K562 (cell line): Measurements from ENCODE around the gene DAG1. TPM values are rescaled to one million over a fixed set of nuclear protein-coding genes. Genes with fewer than 3 reads are reported as not detected.

Experiments used
- ARID1B ChIP-seq: fragments of 450-650 bp; IDR thresholded peaks from 2 replicates; pipeline ENCODE4 v1.6.1; 2016; ENCODE audit warnings: antibody characterized with exemption, mild to moderate bottlenecking, inconsistent platforms
- ATF1 ChIP-seq, 2 experiments: fragments of 450-650 bp in 1 of 2; IDR thresholded peaks; 2 replicates each; pipeline ENCODE4 v1.6.1; 2016; ENCODE audit warnings: missing compliant biosample characterization in 1 of 2, missing genetic modification characterization in 1 of 2
- BACH1 ChIP-seq: fragments of 200-800 bp; sonication (Bioruptor generic); IDR thresholded peaks from 2 replicates; pipeline ENCODE4 v1.6.1; 2016; ENCODE audit warnings: missing genetic modification characterization, missing compliant biosample characterization
- CC2D1A ChIP-seq: fragments of 450-650 bp; IDR thresholded peaks from 2 replicates; pipeline ENCODE4 v1.6.1; 2017; ENCODE audit warnings: mild to moderate bottlenecking
- CHCHD3 ChIP-seq: fragments of 250-450 bp; sonication (Bioruptor Pico); IDR thresholded peaks from 2 replicates; pipeline ENCODE4 v2.1.2; 2022; ENCODE audit warnings: mild to moderate bottlenecking
- FOXK2 ChIP-seq, 2 experiments: fragments of 450-650 bp; IDR thresholded peaks in 1 of 2; conservative IDR thresholded peaks in 1 of 2; 2 replicates each; pipeline ENCODE4 v1.6.1; 2016; ENCODE audit warnings: low read depth in 2 of 2, mild to moderate bottlenecking in 1 of 2
- MAZ ChIP-seq, 2 experiments: fragments of 450-650 bp in 1 of 2; sonication (generic) in 1 of 2; formaldehyde crosslinking; IDR thresholded peaks in 1 of 2; conservative IDR thresholded peaks in 1 of 2; 2 replicates each; pipeline versions ENCODE4 v1.4.0 to v1.5.0; 2020; ENCODE audit warnings: mild to moderate bottlenecking in 1 of 2, missing genetic modification reagents in 1 of 2
- MECOM ChIP-seq: fragments of 250-450 bp; sonication (Bioruptor Pico); IDR thresholded peaks from 2 replicates; pipeline ENCODE4 v1.8.0; 2022; ENCODE audit warnings: inconsistent platforms
- MTF1 ChIP-seq: fragments of 250-450 bp; sonication (Bioruptor Pico); IDR thresholded peaks from 2 replicates; pipeline ENCODE4 v1.9.0; 2021; ENCODE audit warnings: moderate library complexity, mild to moderate bottlenecking, inconsistent platforms, borderline replicate concordance
- NR2C2 ChIP-seq, 2 experiments: fragments of 200-800 bp in 1 of 2; sonication (Bioruptor generic) in 1 of 2; sonication (generic) in 1 of 2; formaldehyde crosslinking in 1 of 2; IDR thresholded peaks; 2 replicates each; pipeline versions ENCODE4 v1.6.1 to v1.8.0; 2016 to 2022; ENCODE audit warnings: mild to moderate bottlenecking in 1 of 2, missing compliant biosample characterization in 1 of 2, missing genetic modification characterization in 1 of 2, missing genetic modification reagents in 1 of 2
- PTBP1 ChIP-seq: fragments of 200-400 bp; formaldehyde crosslinking; IDR thresholded peaks from 2 replicates; pipeline ENCODE4 v1.6.1; 2017; ENCODE audit warnings: low read depth, low read length
- RAD51 ChIP-seq: fragments of 450-650 bp; IDR thresholded peaks from 2 replicates; pipeline ENCODE4 v1.7.1; 2016; ENCODE audit warnings: low read depth, mild to moderate bottlenecking, borderline replicate concordance
- SAP30 ChIP-seq: fragments of 200-600 bp; sonication (generic); IDR thresholded peaks from 2 replicates; pipeline ENCODE4 v1.6.1; 2012; ENCODE audit warnings: borderline replicate concordance, low read depth, mild to moderate bottlenecking, moderate library complexity, low read length, control low read depth, inconsistent platforms; ENCODE audit not compliant: insufficient read depth, poor library complexity, severe bottlenecking
- SIRT6 ChIP-seq: IDR thresholded peaks from one replicate; pipeline ENCODE4 v1.6.1; 2012; ENCODE audit warnings: low read depth, mild to moderate bottlenecking, control low read depth, inconsistent platforms, low read length, moderate library complexity
- SMAD3 ChIP-seq: fragments of 450-650 bp; formaldehyde crosslinking; conservative IDR thresholded peaks from 2 replicates; pipeline ENCODE4 v1.4.0; 2020; ENCODE audit warnings: mild to moderate bottlenecking
- ZFPM2 ChIP-seq: fragments of 250-450 bp; sonication (Bioruptor Pico); IDR thresholded peaks from 2 replicates; pipeline ENCODE4 v1.5.1; 2022; ENCODE audit warnings: mild to moderate bottlenecking
- ZNF436 ChIP-seq: fragments of 250-450, 450-650 bp; sonication (Bioruptor Pico); formaldehyde crosslinking; IDR thresholded peaks from 2 replicates; pipeline ENCODE4 v1.7.0; 2020; ENCODE audit warnings: mild to moderate bottlenecking
- polyA plus RNA-seq, 8 experiments: library from polyadenylated mRNA; depleted of rRNA in 4 of 8; stranded (reverse) in 5 of 8; unstranded in 3 of 8; fragments of >200 nt; fragmentation: Nextera tagmentation in 2 of 8; fragmentation: Illumina TruSeq in 1 of 8; extraction: Ambion mirVana in 2 of 8; extraction: Trizol in 1 of 8; gene quantifications; 2 replicates each; pipeline versions ENCODE4 v1.2.1 to v1.2.3, GENCODE V29; 2011 to 2014; ENCODE audit warnings: inconsistent platforms in 1 of 8, missing spikeins in 1 of 8
- total RNA-seq, 7 experiments: library from RNA; depleted of rRNA in 6 of 7; stranded (reverse); fragments of >200 nt in 6 of 7; fragmentation: Illumina TruSeq in 2 of 7; extraction: Trizol in 2 of 7; gene quantifications; 2 replicates each; pipeline versions ENCODE4 v1.2.1 to v1.2.3, GENCODE V29; 2011 to 2021; ENCODE audit warnings: low replicate concordance in 1 of 7
- TF ChIP-seq, protein P1 (sequence below): fragments of 200-800 bp; sonication (Bioruptor generic); IDR thresholded peaks from 2 replicates; pipeline ENCODE4 v1.6.1; 2017; ENCODE audit warnings: missing genetic modification characterization, missing compliant biosample characterization
- TF ChIP-seq, protein P2 (sequence below): sonication (generic); formaldehyde crosslinking; IDR thresholded peaks from 2 replicates; pipeline ENCODE4 v1.8.0; 2022; ENCODE audit warnings: mild to moderate bottlenecking, missing genetic modification reagents
- TF ChIP-seq, protein P3 (sequence below): sonication (generic); formaldehyde crosslinking; IDR thresholded peaks from 2 replicates; pipeline ENCODE4 v1.8.0; 2022; ENCODE audit warnings: mild to moderate bottlenecking, missing genetic modification reagents, borderline replicate concordance
- TF ChIP-seq, protein P4 (sequence below), 2 experiments: fragments of 450-650 bp; IDR thresholded peaks; 2 replicates each; pipeline ENCODE4 v1.6.1; 2016

The DAG1 gene
- total and polyA plus RNA-seq, 9 of the 15 experiments (the other 6 are each of a cell fraction or from before 2014, with no cell fraction given), result 0.29 to 19.6 (median 8.2) TPM

DNA sequence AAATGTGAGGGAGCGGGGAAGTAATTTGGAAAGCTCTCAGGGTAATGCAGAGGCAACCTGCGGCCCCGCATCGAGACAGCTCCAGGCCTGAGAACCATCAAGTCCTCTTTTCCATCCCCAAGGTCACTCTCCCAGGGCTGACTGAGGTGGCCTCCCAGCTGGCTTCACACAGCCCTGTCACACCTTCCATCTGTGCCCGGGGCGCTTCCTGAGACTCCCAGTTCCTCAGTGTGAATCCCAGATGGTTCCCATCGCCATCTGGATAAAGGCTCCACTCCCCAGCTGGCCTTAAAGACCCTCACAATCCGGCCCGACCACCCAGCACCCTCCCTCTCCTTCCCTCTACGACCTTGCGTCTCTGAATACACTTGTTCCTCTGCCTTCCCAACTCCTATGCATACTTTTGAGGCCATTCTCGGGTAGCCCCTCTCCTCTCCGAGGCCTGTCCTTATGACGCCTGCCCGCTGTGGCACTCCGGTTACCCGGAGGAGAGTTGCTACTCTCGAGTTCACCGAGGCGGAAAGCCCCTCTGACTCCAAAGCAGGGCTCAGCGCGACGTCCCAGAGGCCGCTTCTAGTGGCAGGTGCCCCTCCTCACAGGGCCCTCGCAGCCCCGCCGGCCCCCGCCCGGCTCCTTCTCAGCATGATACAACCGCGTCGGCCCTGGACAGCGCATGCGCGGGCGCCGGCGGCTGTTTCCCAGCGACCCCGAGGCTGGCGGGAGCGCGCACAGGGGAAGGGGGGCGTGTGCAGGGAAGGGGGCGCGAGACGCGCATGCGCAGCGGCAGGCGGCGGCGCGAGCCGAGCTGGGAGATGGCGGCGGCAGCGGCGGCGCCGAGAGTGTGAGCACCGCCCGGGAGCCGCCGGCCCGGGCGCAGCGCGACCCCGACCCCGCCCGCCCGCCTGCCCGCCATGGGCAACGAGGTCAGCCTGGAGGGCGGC is 83.9 kb downstream of the DAG1 start, which contains the start of gene BSN (continued):
- TF ChIP-seq MTF1 (CRISPR knock-in tag) (no peak), ARID1B (no peak), SMAD3 (no peak), CHCHD3 (CRISPR knock-in tag) (no peak), BACH1 (tag) (no peak), MECOM (CRISPR knock-in tag) (no peak), ATF1 (CRISPR knock-in tag; IDR thresholded peaks at IDR 0.05) (no peak), ATF1 (tag; IDR thresholded peaks at IDR 0.05) (peak; percentile 61; the same call in 1 of the 2 replicates), SIRT6 (no peak), ZNF436 (CRISPR knock-in tag) (no peak), FOXK2 (conservative IDR thresholded peaks at IDR 0.05 in 1 of 2, IDR thresholded peaks at IDR 0.05 in 1 of 2; ENCODE audit: low read depth in 2 of 2) (peak in 1 of 2 experiments; percentile 23; a peak in 1 of 4 replicates), NR2C2 (CRISPR knock-in tag; IDR thresholded peaks at IDR 0.05) (no peak), NR2C2 (tag; IDR thresholded peaks at IDR 0.05) (no peak; the same call in 1 of the 2 replicates), CC2D1A (no peak), SAP30 (no peak), PTBP1 (no peak), RAD51 (no peak), ZFPM2 (CRISPR knock-in tag) (no peak), MAZ (CRISPR knock-in tag; conservative IDR thresholded peaks at IDR 0.05 in 1 of 2, IDR thresholded peaks at IDR 0.05 in 1 of 2) (peak; percentile 52 to 64)
- TF ChIP-seq, protein P1, sequence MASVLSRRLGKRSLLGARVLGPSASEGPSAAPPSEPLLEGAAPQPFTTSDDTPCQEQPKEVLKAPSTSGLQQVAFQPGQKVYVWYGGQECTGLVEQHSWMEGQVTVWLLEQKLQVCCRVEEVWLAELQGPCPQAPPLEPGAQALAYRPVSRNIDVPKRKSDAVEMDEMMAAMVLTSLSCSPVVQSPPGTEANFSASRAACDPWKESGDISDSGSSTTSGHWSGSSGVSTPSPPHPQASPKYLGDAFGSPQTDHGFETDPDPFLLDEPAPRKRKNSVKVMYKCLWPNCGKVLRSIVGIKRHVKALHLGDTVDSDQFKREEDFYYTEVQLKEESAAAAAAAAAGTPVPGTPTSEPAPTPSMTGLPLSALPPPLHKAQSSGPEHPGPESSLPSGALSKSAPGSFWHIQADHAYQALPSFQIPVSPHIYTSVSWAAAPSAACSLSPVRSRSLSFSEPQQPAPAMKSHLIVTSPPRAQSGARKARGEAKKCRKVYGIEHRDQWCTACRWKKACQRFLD (CRISPR knock-in tag), result 0 out of 2 replicates have a peak, but pooled peaks have one; percentile 69
- TF ChIP-seq, protein P2, sequence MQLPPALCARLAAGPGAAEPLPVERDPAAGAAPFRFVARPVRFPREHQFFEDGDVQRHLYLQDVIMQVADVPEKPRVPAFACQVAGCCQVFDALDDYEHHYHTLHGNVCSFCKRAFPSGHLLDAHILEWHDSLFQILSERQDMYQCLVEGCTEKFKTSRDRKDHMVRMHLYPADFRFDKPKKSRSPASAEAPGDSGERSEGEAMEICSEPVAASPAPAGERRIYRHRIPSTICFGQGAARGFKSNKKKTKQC (CRISPR knock-in tag), result no peak
- TF ChIP-seq, protein P3, sequence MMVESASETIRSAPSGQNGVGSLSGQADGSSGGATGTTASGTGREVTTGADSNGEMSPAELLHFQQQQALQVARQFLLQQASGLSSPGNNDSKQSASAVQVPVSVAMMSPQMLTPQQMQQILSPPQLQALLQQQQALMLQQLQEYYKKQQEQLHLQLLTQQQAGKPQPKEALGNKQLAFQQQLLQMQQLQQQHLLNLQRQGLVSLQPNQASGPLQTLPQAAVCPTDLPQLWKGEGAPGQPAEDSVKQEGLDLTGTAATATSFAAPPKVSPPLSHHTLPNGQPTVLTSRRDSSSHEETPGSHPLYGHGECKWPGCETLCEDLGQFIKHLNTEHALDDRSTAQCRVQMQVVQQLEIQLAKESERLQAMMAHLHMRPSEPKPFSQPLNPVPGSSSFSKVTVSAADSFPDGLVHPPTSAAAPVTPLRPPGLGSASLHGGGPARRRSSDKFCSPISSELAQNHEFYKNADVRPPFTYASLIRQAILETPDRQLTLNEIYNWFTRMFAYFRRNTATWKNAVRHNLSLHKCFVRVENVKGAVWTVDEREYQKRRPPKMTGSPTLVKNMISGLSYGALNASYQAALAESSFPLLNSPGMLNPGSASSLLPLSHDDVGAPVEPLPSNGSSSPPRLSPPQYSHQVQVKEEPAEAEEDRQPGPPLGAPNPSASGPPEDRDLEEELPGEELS (CRISPR knock-in tag), result no peak
- TF ChIP-seq, protein P4, sequence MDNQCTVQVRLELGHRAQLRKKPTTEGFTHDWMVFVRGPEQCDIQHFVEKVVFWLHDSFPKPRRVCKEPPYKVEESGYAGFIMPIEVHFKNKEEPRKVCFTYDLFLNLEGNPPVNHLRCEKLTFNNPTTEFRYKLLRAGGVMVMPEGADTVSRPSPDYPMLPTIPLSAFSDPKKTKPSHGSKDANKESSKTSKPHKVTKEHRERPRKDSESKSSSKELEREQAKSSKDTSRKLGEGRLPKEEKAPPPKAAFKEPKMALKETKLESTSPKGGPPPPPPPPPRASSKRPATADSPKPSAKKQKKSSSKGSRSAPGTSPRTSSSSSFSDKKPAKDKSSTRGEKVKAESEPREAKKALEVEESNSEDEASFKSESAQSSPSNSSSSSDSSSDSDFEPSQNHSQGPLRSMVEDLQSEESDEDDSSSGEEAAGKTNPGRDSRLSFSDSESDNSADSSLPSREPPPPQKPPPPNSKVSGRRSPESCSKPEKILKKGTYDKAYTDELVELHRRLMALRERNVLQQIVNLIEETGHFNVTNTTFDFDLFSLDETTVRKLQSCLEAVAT (IDR thresholded peaks at IDR 0.05), result no peak
